HepG2 (cell line): ENCODE data around the gene TOB1. TPM values are rescaled to one million over a fixed set of nuclear protein-coding genes. Genes with fewer than 3 reads are reported as not detected.

Experiments used
- DPF2 ChIP-seq: sonication (generic); formaldehyde crosslinking; IDR thresholded peaks from 2 replicates; pipeline ENCODE4 v1.4.0; 2020; ENCODE audit warnings: mild to moderate bottlenecking, low read depth, missing genetic modification reagents, borderline replicate concordance
- EHMT2 ChIP-seq: fragments of 200-600 bp; sonication (generic); IDR thresholded peaks from 2 replicates; pipeline ENCODE4 v1.7.0; 2017; ENCODE audit warnings: antibody characterized with exemption, low read depth, low read length, borderline replicate concordance
- FOXJ3 ChIP-seq: sonication (generic); formaldehyde crosslinking; IDR thresholded peaks from 2 replicates; pipeline ENCODE4 v1.4.0; 2020; ENCODE audit warnings: missing genetic modification reagents, mild to moderate bottlenecking, borderline replicate concordance
- JUND ChIP-seq: sonication (generic); formaldehyde crosslinking; IDR thresholded peaks from 2 replicates; pipeline ENCODE4 v1.8.0; 2022; ENCODE audit warnings: mild to moderate bottlenecking, missing genetic modification reagents
- MTA3 ChIP-seq: sonication (generic); formaldehyde crosslinking; IDR thresholded peaks from 2 replicates; pipeline ENCODE4 v1.4.0; 2020; ENCODE audit warnings: missing genetic modification reagents
- PAX8 ChIP-seq: sonication (generic); formaldehyde crosslinking; IDR thresholded peaks from 2 replicates; pipeline ENCODE4 v1.8.0; 2022; ENCODE audit warnings: mild to moderate bottlenecking, missing genetic modification reagents, borderline replicate concordance
- RXRA ChIP-seq: sonication (generic); formaldehyde crosslinking; IDR thresholded peaks from 2 replicates; pipeline ENCODE4 v1.5.1; 2020; ENCODE audit warnings: missing genetic modification reagents
- ZBTB42 ChIP-seq: sonication (generic); formaldehyde crosslinking; IDR thresholded peaks from 2 replicates; pipeline ENCODE4 v1.5.0; 2020; ENCODE audit warnings: mild to moderate bottlenecking, missing genetic modification reagents
- ZIK1 ChIP-seq: sonication (generic); formaldehyde crosslinking; IDR thresholded peaks from 2 replicates; pipeline ENCODE4 v1.5.0; 2020; ENCODE audit warnings: mild to moderate bottlenecking, low read depth, missing genetic modification reagents, borderline replicate concordance
- ZNF12 ChIP-seq: sonication (generic); formaldehyde crosslinking; IDR thresholded peaks from 2 replicates; pipeline ENCODE4 v1.5.0; 2020; ENCODE audit warnings: missing genetic modification reagents
- ZNF713 ChIP-seq: sonication (generic); formaldehyde crosslinking; IDR thresholded peaks from 2 replicates; pipeline ENCODE4 v1.4.0; 2020; ENCODE audit warnings: mild to moderate bottlenecking, missing genetic modification reagents
- polyA plus RNA-seq, 8 experiments: library from polyadenylated mRNA; depleted of rRNA in 3 of 8; stranded (reverse) in 7 of 8; unstranded in 1 of 8; fragments of >200 nt; fragmentation: Illumina TruSeq in 4 of 8; extraction: Trizol in 4 of 8; gene quantifications; 2 replicates each; pipeline versions ENCODE4 v1.2.1 to v1.2.3, GENCODE V29; 2011 to 2016; ENCODE audit warnings: low read depth in 4 of 8, missing spikeins in 1 of 8, mixed read lengths in 1 of 8; ENCODE audit not compliant: insufficient read depth in 1 of 8
- total RNA-seq, 5 experiments: library from RNA; depleted of rRNA; stranded (reverse); fragments of >200 nt; fragmentation: Illumina TruSeq; extraction: Trizol; gene quantifications; 2 replicates each; pipeline ENCODE4 v1.2.3, GENCODE V29; 2016; ENCODE audit warnings: low read depth in 1 of 5
- TF ChIP-seq, protein P1 (sequence below), 2 experiments: fragments of 450-650 bp in 1 of 2; sonication (generic) in 1 of 2; formaldehyde crosslinking in 1 of 2; IDR thresholded peaks; 2 replicates each; pipeline versions ENCODE4 v1.6.1 to v1.8.0; 2016 to 2022; ENCODE audit warnings: antibody characterized with exemption in 1 of 2, mild to moderate bottlenecking in 1 of 2, missing genetic modification reagents in 1 of 2
- TF ChIP-seq, protein P2 (sequence below): sonication (generic); formaldehyde crosslinking; IDR thresholded peaks from 2 replicates; pipeline ENCODE4 v1.4.0; 2020; ENCODE audit warnings: missing genetic modification reagents
- TF ChIP-seq, protein P3 (sequence below): IDR thresholded peaks from 2 replicates; pipeline ENCODE4 v1.6.1; 2016; ENCODE audit warnings: missing genetic modification reagents, missing compliant biosample characterization

The TOB1 gene
- total and polyA plus RNA-seq, 2 of the 13 experiments (the other 11 are each of a cell fraction or from before 2014, with no cell fraction given): 21.9 to 57.7 TPM

DNA sequence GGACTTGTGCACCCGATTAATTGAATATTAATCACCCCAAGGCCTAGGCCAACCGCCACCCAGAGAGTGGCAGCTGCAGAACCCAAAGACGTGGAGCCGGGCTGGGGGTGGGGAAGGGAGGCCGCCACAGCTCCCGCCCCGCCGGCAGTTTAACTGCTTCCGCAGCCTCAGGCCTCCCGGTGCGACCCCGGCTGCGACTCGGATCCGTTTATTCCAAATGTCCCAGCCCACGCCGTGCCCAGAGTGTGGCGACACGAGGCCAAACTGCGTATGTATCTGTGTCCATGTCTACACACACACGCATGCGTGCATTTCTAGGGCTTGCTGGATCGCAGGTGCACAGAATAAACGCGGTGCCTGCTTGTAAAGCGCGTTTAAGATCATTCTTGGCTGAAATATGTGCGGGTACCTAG lies 802 bp upstream of the TOB1 start (continued):
- TF ChIP-seq, protein P1, sequence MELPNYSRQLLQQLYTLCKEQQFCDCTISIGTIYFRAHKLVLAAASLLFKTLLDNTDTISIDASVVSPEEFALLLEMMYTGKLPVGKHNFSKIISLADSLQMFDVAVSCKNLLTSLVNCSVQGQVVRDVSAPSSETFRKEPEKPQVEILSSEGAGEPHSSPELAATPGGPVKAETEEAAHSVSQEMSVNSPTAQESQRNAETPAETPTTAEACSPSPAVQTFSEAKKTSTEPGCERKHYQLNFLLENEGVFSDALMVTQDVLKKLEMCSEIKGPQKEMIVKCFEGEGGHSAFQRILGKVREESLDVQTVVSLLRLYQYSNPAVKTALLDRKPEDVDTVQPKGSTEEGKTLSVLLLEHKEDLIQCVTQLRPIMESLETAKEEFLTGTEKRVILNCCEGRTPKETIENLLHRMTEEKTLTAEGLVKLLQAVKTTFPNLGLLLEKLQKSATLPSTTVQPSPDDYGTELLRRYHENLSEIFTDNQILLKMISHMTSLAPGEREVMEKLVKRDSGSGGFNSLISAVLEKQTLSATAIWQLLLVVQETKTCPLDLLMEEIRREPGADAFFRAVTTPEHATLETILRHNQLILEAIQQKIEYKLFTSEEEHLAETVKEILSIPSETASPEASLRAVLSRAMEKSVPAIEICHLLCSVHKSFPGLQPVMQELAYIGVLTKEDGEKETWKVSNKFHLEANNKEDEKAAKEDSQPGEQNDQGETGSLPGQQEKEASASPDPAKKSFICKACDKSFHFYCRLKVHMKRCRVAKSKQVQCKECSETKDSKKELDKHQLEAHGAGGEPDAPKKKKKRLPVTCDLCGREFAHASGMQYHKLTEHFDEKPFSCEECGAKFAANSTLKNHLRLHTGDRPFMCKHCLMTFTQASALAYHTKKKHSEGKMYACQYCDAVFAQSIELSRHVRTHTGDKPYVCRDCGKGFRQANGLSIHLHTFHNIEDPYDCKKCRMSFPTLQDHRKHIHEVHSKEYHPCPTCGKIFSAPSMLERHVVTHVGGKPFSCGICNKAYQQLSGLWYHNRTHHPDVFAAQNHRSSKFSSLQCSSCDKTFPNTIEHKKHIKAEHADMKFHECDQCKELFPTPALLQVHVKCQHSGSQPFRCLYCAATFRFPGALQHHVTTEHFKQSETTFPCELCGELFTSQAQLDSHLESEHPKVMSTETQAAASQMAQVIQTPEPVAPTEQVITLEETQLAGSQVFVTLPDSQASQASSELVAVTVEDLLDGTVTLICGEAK (IDR thresholded peaks at IDR 0.05): no peak
- TF ChIP-seq, protein P1 (CRISPR knock-in tag; IDR thresholded peaks at IDR 0.05): peak; percentile 9; the same call in 1 of the 2 replicates
- TF ChIP-seq RXRA (CRISPR knock-in tag) (no peak), JUND (CRISPR knock-in tag) (peak; percentile 42; the same call in 1 of the 2 replicates), FOXJ3 (CRISPR knock-in tag) (0 out of 2 replicates have a peak, but pooled peaks have one; percentile 7), PAX8 (CRISPR knock-in tag) (no peak), ZNF12 (peak; percentile 8; the same call in 1 of the 2 replicates), ZBTB42 (CRISPR knock-in tag) (no peak), EHMT2 (0 out of 2 replicates have a peak, but pooled peaks have one; percentile 37), DPF2 (CRISPR knock-in tag) (no peak), ZIK1 (CRISPR knock-in tag) (no peak; the same call in 1 of the 2 replicates), ZNF713 (0 out of 2 replicates have a peak, but pooled peaks have one; percentile 18), MTA3 (CRISPR knock-in tag) (no peak)
- TF ChIP-seq, protein P2, sequence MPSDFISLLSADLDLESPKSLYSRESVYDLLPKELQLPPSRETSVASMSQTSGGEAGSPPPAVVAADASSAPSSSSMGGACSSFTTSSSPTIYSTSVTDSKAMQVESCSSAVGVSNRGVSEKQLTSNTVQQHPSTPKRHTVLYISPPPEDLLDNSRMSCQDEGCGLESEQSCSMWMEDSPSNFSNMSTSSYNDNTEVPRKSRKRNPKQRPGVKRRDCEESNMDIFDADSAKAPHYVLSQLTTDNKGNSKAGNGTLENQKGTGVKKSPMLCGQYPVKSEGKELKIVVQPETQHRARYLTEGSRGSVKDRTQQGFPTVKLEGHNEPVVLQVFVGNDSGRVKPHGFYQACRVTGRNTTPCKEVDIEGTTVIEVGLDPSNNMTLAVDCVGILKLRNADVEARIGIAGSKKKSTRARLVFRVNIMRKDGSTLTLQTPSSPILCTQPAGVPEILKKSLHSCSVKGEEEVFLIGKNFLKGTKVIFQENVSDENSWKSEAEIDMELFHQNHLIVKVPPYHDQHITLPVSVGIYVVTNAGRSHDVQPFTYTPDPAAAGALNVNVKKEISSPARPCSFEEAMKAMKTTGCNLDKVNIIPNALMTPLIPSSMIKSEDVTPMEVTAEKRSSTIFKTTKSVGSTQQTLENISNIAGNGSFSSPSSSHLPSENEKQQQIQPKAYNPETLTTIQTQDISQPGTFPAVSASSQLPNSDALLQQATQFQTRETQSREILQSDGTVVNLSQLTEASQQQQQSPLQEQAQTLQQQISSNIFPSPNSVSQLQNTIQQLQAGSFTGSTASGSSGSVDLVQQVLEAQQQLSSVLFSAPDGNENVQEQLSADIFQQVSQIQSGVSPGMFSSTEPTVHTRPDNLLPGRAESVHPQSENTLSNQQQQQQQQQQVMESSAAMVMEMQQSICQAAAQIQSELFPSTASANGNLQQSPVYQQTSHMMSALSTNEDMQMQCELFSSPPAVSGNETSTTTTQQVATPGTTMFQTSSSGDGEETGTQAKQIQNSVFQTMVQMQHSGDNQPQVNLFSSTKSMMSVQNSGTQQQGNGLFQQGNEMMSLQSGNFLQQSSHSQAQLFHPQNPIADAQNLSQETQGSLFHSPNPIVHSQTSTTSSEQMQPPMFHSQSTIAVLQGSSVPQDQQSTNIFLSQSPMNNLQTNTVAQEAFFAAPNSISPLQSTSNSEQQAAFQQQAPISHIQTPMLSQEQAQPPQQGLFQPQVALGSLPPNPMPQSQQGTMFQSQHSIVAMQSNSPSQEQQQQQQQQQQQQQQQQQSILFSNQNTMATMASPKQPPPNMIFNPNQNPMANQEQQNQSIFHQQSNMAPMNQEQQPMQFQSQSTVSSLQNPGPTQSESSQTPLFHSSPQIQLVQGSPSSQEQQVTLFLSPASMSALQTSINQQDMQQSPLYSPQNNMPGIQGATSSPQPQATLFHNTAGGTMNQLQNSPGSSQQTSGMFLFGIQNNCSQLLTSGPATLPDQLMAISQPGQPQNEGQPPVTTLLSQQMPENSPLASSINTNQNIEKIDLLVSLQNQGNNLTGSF (CRISPR knock-in tag): peak; percentile 70; the same call in 1 of the 2 replicates
- TF ChIP-seq, protein P3, sequence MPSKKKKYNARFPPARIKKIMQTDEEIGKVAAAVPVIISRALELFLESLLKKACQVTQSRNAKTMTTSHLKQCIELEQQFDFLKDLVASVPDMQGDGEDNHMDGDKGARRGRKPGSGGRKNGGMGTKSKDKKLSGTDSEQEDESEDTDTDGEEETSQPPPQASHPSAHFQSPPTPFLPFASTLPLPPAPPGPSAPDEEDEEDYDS (CRISPR knock-in tag): no peak
